K562 (cell line): Measurements from ENCODE around the gene KLHL29.
"Not testable (repeated sequence)": the region's sequence is repeated elsewhere in the genome, so short reads cannot be mapped to it uniquely, and the experiment has no call there.

ENCODE experiments used
- EZH2 ChIP-seq: IDR thresholded peaks from 2 replicates; pipeline ENCODE4 v1.6.1; 2012; ENCODE audit warnings: low read depth, mild to moderate bottlenecking, inconsistent platforms, low read length, borderline replicate concordance
- HNRNPLL ChIP-seq: fragments of 200-400 bp; formaldehyde crosslinking; IDR thresholded peaks from 2 replicates; pipeline ENCODE4 v1.6.1; 2017; ENCODE audit warnings: low read length, low read depth, mild to moderate bottlenecking; ENCODE audit not compliant: poor library complexity, severe bottlenecking
- MYC ChIP-seq, 2 experiments: fragments of 250-450 bp in 1 of 2; sonication (Bioruptor Pico) in 1 of 2; IDR thresholded peaks; 2 replicates each; pipeline versions ENCODE4 v1.5.1 to v1.6.1; 2012 to 2021; ENCODE audit warnings: low read depth in 2 of 2, borderline replicate concordance in 1 of 2, improper control_type of control experiment in 1 of 2, low read length in 1 of 2, mild to moderate bottlenecking in 1 of 2, moderate library complexity in 1 of 2
- NFYB ChIP-seq: IDR thresholded peaks from 2 replicates; pipeline ENCODE4 v1.6.1; 2011; ENCODE audit warnings: mild to moderate bottlenecking, moderate library complexity; ENCODE audit not compliant: insufficient read length; ENCODE audit errors: extremely low read depth
- TAF1 ChIP-seq: IDR thresholded peaks from 2 replicates; pipeline ENCODE4 v1.6.1; 2011; ENCODE audit warnings: mild to moderate bottlenecking, low read length, moderate library complexity; ENCODE audit not compliant: insufficient read depth, control insufficient read depth, severe bottlenecking; ENCODE audit errors: extremely low read depth
- ZSCAN29 ChIP-seq: fragments of 450-650 bp; IDR thresholded peaks from 2 replicates; pipeline ENCODE4 v1.6.1; 2017
- TF ChIP-seq, protein P1 (sequence below), 3 experiments: IDR thresholded peaks in 2 of 3; conservative IDR thresholded peaks in 1 of 3; 2 replicates each; pipeline ENCODE4 v1.5.1; 2011 to 2012; ENCODE audit warnings: low read length in 3 of 3, mild to moderate bottlenecking in 3 of 3, control low read depth in 2 of 3, improper control_type of control experiment in 1 of 3, inconsistent platforms in 1 of 3, low read depth in 1 of 3, mixed read lengths in 1 of 3, moderate library complexity in 1 of 3; ENCODE audit not compliant: insufficient read depth in 2 of 3
- TF ChIP-seq, protein P2 (sequence below): sonication (generic); formaldehyde crosslinking; IDR thresholded peaks from 2 replicates; pipeline ENCODE4 v1.8.1; 2023; ENCODE audit warnings: mild to moderate bottlenecking, missing genetic modification reagents

GRCh38 chr2:23348093-23348481 is 36.9 kb upstream of the KLHL29 start:
- not testable (repeated sequence) for TF ChIP-seq TAF1; HNRNPLL; MYC (IDR thresholded peaks at IDR 0.05; ENCODE audit: low read depth, low read length); MYC (CRISPR knock-in tag; IDR thresholded peaks at IDR 0.05; ENCODE audit: borderline replicate concordance, low read depth); ZSCAN29; EZH2; NFYB
- TF ChIP-seq, protein P1, sequence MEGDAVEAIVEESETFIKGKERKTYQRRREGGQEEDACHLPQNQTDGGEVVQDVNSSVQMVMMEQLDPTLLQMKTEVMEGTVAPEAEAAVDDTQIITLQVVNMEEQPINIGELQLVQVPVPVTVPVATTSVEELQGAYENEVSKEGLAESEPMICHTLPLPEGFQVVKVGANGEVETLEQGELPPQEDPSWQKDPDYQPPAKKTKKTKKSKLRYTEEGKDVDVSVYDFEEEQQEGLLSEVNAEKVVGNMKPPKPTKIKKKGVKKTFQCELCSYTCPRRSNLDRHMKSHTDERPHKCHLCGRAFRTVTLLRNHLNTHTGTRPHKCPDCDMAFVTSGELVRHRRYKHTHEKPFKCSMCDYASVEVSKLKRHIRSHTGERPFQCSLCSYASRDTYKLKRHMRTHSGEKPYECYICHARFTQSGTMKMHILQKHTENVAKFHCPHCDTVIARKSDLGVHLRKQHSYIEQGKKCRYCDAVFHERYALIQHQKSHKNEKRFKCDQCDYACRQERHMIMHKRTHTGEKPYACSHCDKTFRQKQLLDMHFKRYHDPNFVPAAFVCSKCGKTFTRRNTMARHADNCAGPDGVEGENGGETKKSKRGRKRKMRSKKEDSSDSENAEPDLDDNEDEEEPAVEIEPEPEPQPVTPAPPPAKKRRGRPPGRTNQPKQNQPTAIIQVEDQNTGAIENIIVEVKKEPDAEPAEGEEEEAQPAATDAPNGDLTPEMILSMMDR (IDR thresholded peaks at IDR 0.05 in 2 of 3, conservative IDR thresholded peaks at IDR 0.05 in 1 of 3; ENCODE audit: insufficient read depth in 2 of 3, low read depth in 1 of 3, low read length in 3 of 3) = not testable (repeated sequence)
- TF ChIP-seq, protein P2, sequence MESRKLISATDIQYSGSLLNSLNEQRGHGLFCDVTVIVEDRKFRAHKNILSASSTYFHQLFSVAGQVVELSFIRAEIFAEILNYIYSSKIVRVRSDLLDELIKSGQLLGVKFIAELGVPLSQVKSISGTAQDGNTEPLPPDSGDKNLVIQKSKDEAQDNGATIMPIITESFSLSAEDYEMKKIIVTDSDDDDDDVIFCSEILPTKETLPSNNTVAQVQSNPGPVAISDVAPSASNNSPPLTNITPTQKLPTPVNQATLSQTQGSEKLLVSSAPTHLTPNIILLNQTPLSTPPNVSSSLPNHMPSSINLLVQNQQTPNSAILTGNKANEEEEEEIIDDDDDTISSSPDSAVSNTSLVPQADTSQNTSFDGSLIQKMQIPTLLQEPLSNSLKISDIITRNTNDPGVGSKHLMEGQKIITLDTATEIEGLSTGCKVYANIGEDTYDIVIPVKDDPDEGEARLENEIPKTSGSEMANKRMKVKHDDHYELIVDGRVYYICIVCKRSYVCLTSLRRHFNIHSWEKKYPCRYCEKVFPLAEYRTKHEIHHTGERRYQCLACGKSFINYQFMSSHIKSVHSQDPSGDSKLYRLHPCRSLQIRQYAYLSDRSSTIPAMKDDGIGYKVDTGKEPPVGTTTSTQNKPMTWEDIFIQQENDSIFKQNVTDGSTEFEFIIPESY (CRISPR knock-in tag) = not testable (repeated sequence)
